Measurements from ENCODE around the gene COQ10A.

Gene COQ10A

DNA sequence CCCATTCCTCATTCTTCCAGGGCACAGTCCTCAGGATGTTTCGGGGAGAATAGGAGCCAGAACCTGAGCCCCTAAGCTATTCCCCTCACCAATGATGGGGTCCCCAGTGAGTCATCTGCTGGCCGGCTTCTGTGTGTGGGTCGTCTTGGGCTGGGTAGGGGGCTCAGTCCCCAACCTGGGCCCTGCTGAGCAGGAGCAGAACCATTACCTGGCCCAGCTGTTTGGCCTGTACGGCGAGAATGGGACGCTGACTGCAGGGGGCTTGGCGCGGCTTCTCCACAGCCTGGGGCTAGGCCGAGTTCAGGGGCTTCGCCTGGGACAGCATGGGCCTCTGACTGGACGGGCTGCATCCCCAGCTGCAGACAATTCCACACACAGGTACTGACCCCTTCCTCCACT is 35.6 kb upstream of the COQ10A start:
- H3K79me2 ChIP-seq (ENCODE audit: insufficient read depth, low read depth) = no peaks in the 10 kb centered on the region
- no peak overlapping the region for H3K4me3 ChIP-seq (IDR thresholded peaks at IDR 0.05; ENCODE audit: insufficient read depth, low read depth, low read length)
- H2AFZ ChIP-seq (ENCODE audit: low read depth) = no peak overlapping the region
- H3K4me2 ChIP-seq = no peak overlapping the region
- no peaks in the 10 kb centered on the region for H3K27me3 ChIP-seq (ENCODE audit: insufficient read depth, low read depth)
- H3K36me3 ChIP-seq (ENCODE audit: insufficient read depth) = no peaks in the 10 kb centered on the region
- H3K27ac ChIP-seq = no peak overlapping the region
- H3K4me1 ChIP-seq (ENCODE audit: low read depth, poor library complexity, severe bottlenecking) = no peaks in the 10 kb centered on the region
- no peaks in the 10 kb centered on the region for H4K20me1 ChIP-seq (ENCODE audit: insufficient read depth)
- TF ChIP-seq, protein P1, sequence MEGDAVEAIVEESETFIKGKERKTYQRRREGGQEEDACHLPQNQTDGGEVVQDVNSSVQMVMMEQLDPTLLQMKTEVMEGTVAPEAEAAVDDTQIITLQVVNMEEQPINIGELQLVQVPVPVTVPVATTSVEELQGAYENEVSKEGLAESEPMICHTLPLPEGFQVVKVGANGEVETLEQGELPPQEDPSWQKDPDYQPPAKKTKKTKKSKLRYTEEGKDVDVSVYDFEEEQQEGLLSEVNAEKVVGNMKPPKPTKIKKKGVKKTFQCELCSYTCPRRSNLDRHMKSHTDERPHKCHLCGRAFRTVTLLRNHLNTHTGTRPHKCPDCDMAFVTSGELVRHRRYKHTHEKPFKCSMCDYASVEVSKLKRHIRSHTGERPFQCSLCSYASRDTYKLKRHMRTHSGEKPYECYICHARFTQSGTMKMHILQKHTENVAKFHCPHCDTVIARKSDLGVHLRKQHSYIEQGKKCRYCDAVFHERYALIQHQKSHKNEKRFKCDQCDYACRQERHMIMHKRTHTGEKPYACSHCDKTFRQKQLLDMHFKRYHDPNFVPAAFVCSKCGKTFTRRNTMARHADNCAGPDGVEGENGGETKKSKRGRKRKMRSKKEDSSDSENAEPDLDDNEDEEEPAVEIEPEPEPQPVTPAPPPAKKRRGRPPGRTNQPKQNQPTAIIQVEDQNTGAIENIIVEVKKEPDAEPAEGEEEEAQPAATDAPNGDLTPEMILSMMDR (conservative IDR thresholded peaks at IDR 0.05; ENCODE audit: low read depth, low read length) = no peak
- H3K9ac ChIP-seq = no peak overlapping the region

DNA sequence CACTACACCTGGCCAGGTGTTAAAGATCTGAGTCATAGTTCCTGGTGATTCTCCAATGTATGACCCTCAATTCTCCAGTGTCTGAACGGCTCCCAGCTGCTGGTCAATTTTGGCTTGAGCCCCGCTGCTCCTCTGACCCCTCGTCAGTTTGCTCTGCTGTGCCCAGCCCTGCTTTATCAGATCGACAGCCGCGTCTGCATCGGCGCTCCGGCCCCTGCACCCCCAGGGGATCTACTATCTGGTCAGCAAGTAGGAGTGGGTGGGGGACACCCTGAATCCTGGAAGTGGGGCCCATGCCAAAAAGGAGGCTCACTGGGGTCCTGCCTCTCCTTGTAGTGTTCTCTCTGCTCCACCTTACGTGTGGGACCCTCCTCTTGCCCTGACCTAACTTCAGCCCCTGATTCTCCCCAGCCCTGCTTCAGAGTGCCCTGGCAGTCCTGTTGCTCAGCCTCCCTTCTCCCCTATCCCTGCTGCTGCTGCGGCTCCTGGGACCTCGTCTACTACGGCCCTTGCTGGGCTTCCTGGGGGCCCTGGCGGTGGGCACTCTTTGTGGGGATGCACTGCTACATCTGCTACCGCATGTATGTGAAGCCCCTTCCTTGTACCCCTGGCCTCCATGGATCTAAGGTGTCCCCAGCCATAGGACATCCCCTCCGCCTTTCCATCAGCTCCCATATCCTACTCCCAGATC is 31.9 kb upstream of the COQ10A start:
- Histone ChIP-seq H3K79me2 (ENCODE audit: insufficient read depth, low read depth) (no peaks in the 10 kb centered on the region), H4K20me1 (ENCODE audit: insufficient read depth) (no peaks in the 10 kb centered on the region)
- TF ChIP-seq, protein P1 (conservative IDR thresholded peaks at IDR 0.05; ENCODE audit: low read depth, low read length) = no peak

GRCh38 chr12:56236091-56236490 is 30.7 kb upstream of the COQ10A start:
- H3K4me2 ChIP-seq = no peak overlapping the region
- H3K27me3 ChIP-seq (ENCODE audit: insufficient read depth, low read depth) = no peaks in the 10 kb centered on the region
- no peak overlapping the region for H2AFZ ChIP-seq (ENCODE audit: low read depth)
- H3K36me3 ChIP-seq (ENCODE audit: insufficient read depth) = no peaks in the 10 kb centered on the region
- no peaks in the 10 kb centered on the region for H3K4me1 ChIP-seq (ENCODE audit: low read depth, poor library complexity, severe bottlenecking)
- no peak overlapping the region for H3K9ac ChIP-seq
- no peak overlapping the region for H3K27ac ChIP-seq
- H3K79me2 ChIP-seq (ENCODE audit: insufficient read depth, low read depth) = no peaks in the 10 kb centered on the region
- H4K20me1 ChIP-seq (ENCODE audit: insufficient read depth) = no peaks in the 10 kb centered on the region
- H3K4me3 ChIP-seq (IDR thresholded peaks at IDR 0.05; ENCODE audit: insufficient read depth, low read depth, low read length) = no peak overlapping the region
- TF ChIP-seq, protein P1 (conservative IDR thresholded peaks at IDR 0.05; ENCODE audit: low read depth, low read length) = no peak

More for the DNA sequence above, 31.9 kb upstream of the COQ10A start:
- no peaks in the 10 kb centered on the region for H3K36me3 ChIP-seq (ENCODE audit: insufficient read depth)
- H3K4me1 ChIP-seq (ENCODE audit: low read depth, poor library complexity, severe bottlenecking) = no peaks in the 10 kb centered on the region
- H3K4me2 ChIP-seq = no peak overlapping the region
- no peak overlapping the region for H3K9ac ChIP-seq
- no peak overlapping the region for H2AFZ ChIP-seq (ENCODE audit: low read depth)
- H3K4me3 ChIP-seq (IDR thresholded peaks at IDR 0.05; ENCODE audit: insufficient read depth, low read depth, low read length) = no peak overlapping the region
- H3K27me3 ChIP-seq (ENCODE audit: insufficient read depth, low read depth) = no peaks in the 10 kb centered on the region
- H3K27ac ChIP-seq = no peak overlapping the region

GRCh38 chr12:56236985-56237384 is 29.8 kb upstream of the COQ10A start:
- TF ChIP-seq, protein P1 (conservative IDR thresholded peaks at IDR 0.05; ENCODE audit: low read depth, low read length) = no peak
- Histone ChIP-seq H2AFZ (ENCODE audit: low read depth) (no peak overlapping the region), H3K4me1 (ENCODE audit: low read depth, poor library complexity, severe bottlenecking) (peaks cover under 1% of the 10 kb centered on the region), H3K4me3 (IDR thresholded peaks at IDR 0.05; ENCODE audit: insufficient read depth, low read depth, low read length) (no peak overlapping the region), H3K79me2 (ENCODE audit: insufficient read depth, low read depth) (no peaks in the 10 kb centered on the region), H3K9ac (no peak overlapping the region), H3K27ac (no peak overlapping the region), H3K4me2 (no peak overlapping the region), H3K27me3 (ENCODE audit: insufficient read depth, low read depth) (no peaks in the 10 kb centered on the region), H3K36me3 (ENCODE audit: insufficient read depth) (no peaks in the 10 kb centered on the region), H4K20me1 (ENCODE audit: insufficient read depth) (no peaks in the 10 kb centered on the region)
